H1 (cell line): Measurements from ENCODE around the gene VAV2. TPM values are rescaled to one million over a fixed set of nuclear protein-coding genes. Genes with fewer than 3 reads are reported as not detected.
A peak's percentile ranks its signal among the peaks of the same experiment; 100 is the strongest.

Experiments
- CTCF ChIA-PET: fragments of 300-600 bp; sonication (Branson Sonifier 250); formaldehyde crosslinking; loops from one replicate; lab custom pipeline; 2021; ENCODE audit not compliant: partially characterized antibody; lab: Charles Lee
- POLR2A ChIA-PET: fragments of 300-600 bp; sonication (Branson Sonifier 250); formaldehyde crosslinking; loops from one replicate; lab custom pipeline; 2021; ENCODE audit warnings: inconsistent platforms; ENCODE audit not compliant: partially characterized antibody; lab: Charles Lee
- DNase-seq, 2 experiments: peaks; one replicate each; pipeline versions ENCODE4 v3.0.0 to v3.0.0-alpha.2; 2010 to 2022; ENCODE audit warnings: low spot score in 2 of 2, low read depth in 1 of 2, mixed read lengths in 1 of 2
- FAIRE-seq: peaks from 2 replicates; lab custom pipeline; 2011; peaks lifted over from hg19 to GRCh38; lab: Jason Lieb, UNC
- H2AFZ ChIP-seq: 2 replicates; pipeline ENCODE4 v1.8.1; 2012; ENCODE audit warnings: low read length, inconsistent platforms
- H2AK5ac ChIP-seq: 2 replicates; pipeline ENCODE4 v1.6.1; 2013; ENCODE audit warnings: low read depth, low read length
- H2BK120ac ChIP-seq: replicated peaks from 2 replicates; pipeline ENCODE3; 2013; ENCODE audit warnings: low read depth, low read length, inconsistent platforms
- H2BK12ac ChIP-seq: 2 replicates; pipeline ENCODE4 v1.6.1; 2013; ENCODE audit warnings: low read depth, low read length
- H2BK15ac ChIP-seq: 2 replicates; pipeline ENCODE4 v1.6.1; 2013; ENCODE audit warnings: low read length
- H2BK20ac ChIP-seq: 2 replicates; pipeline ENCODE4 v1.6.1; 2013; ENCODE audit warnings: low read length
- H2BK5ac ChIP-seq: 2 replicates; pipeline ENCODE4 v1.6.1; 2013; ENCODE audit warnings: low read depth, low read length
- H3K14ac ChIP-seq: 2 replicates; pipeline ENCODE4 v1.6.1; 2013; ENCODE audit warnings: inconsistent platforms; ENCODE audit not compliant: insufficient read length
- H3K18ac ChIP-seq: 2 replicates; pipeline ENCODE4 v1.6.1; 2013; ENCODE audit warnings: low read length; ENCODE audit errors: extremely low read depth
- H3K23ac ChIP-seq: 2 replicates; pipeline ENCODE4 v1.6.1; 2013; ENCODE audit warnings: inconsistent platforms; ENCODE audit not compliant: insufficient read length
- H3K23me2 ChIP-seq: 2 replicates; pipeline ENCODE4 v1.6.1; 2013; ENCODE audit warnings: low read depth, low read length
- H3K27ac ChIP-seq: 2 replicates; pipeline ENCODE4 v1.6.1; 2011; ENCODE audit warnings: low read depth, low read length, inconsistent platforms
- H3K27me3 ChIP-seq, 4 experiments: replicated peaks in 1 of 4; 1 replicate in 1 of 4; 2 replicates in 3 of 4; pipeline versions ENCODE4 v1.6.1 to v1.8.1; 2011 to 2013; ENCODE audit warnings: low read length in 3 of 4, mild to moderate bottlenecking in 3 of 4, inconsistent platforms in 2 of 4, mixed read lengths in 2 of 4, moderate library complexity in 1 of 4; ENCODE audit not compliant: control insufficient read depth in 3 of 4, insufficient read depth in 3 of 4; ENCODE audit errors: extremely low read depth in 1 of 4
- H3K36me3 ChIP-seq, 4 experiments: 2 replicates each; pipeline versions ENCODE4 v1.6.1 to v1.8.1; 2011 to 2013; ENCODE audit warnings: mild to moderate bottlenecking in 4 of 4, low read length in 3 of 4, moderate library complexity in 2 of 4, control low read depth in 1 of 4, inconsistent platforms in 1 of 4; ENCODE audit not compliant: insufficient read depth in 4 of 4, control insufficient read depth in 2 of 4
- H3K4ac ChIP-seq: replicated peaks from 2 replicates; pipeline ENCODE3; 2013; ENCODE audit warnings: low read length, low read depth, mixed read lengths, inconsistent platforms; ENCODE audit not compliant: insufficient read length
- H3K4me1 ChIP-seq, 4 experiments: replicated peaks in 1 of 4; 1 replicate in 1 of 4; 2 replicates in 3 of 4; pipeline versions ENCODE4 v1.6.1 to v1.8.1; 2011 to 2013; ENCODE audit warnings: low read length in 3 of 4, inconsistent platforms in 2 of 4, mixed read lengths in 1 of 4; ENCODE audit not compliant: insufficient read depth in 4 of 4, control insufficient read depth in 3 of 4
- H3K4me2 ChIP-seq, 2 experiments: 2 replicates each; pipeline versions ENCODE4 v1.6.1 to v1.8.1; 2011 to 2013; ENCODE audit warnings: low read depth in 2 of 2, low read length in 2 of 2, control low read depth in 1 of 2, inconsistent platforms in 1 of 2, mild to moderate bottlenecking in 1 of 2; ENCODE audit not compliant: insufficient read depth in 1 of 2
- H3K4me3 ChIP-seq, 4 experiments: fragments of 200-600, 300-600 bp in 1 of 4; sonication (generic), shearing (Covaris generic), sonication (Bioruptor Twin) in 1 of 4; 2 replicates each; pipeline versions ENCODE4 v1.5.1 to v1.8.1; 2011 to 2016; ENCODE audit warnings: low read length in 4 of 4, low read depth in 3 of 4, control low read depth in 2 of 4, inconsistent platforms in 2 of 4, mild to moderate bottlenecking in 2 of 4, mixed read lengths in 1 of 4, moderate library complexity in 1 of 4; ENCODE audit not compliant: insufficient read depth in 2 of 4; ENCODE audit errors: extremely low read depth in 1 of 4
- H3K56ac ChIP-seq: replicated peaks from 2 replicates; pipeline ENCODE3; 2013; ENCODE audit warnings: low read depth, mild to moderate bottlenecking, mixed read lengths, low read length, inconsistent platforms; ENCODE audit not compliant: insufficient read length
- H3K79me1 ChIP-seq: 2 replicates; pipeline ENCODE4 v1.6.1; 2013; ENCODE audit warnings: low read depth, low read length, control low read depth
- H3K79me2 ChIP-seq, 2 experiments: 2 replicates each; pipeline versions ENCODE4 v1.6.1 to v1.8.1; 2012 to 2013; ENCODE audit warnings: low read length in 2 of 2, mild to moderate bottlenecking in 2 of 2, inconsistent platforms in 1 of 2; ENCODE audit not compliant: insufficient read depth in 2 of 2, control insufficient read depth in 1 of 2
- H3K9ac ChIP-seq, 4 experiments: replicated peaks in 1 of 4; 1 replicate in 1 of 4; 2 replicates in 3 of 4; pipeline versions ENCODE4 v1.6.1 to v1.8.1; 2011 to 2013; ENCODE audit warnings: low read depth in 3 of 4, low read length in 3 of 4, control low read depth in 2 of 4, mild to moderate bottlenecking in 2 of 4, moderate library complexity in 2 of 4, inconsistent platforms in 1 of 4; ENCODE audit errors: extremely low read depth in 1 of 4
- H3K9me3 ChIP-seq, 2 experiments: 2 replicates each; pipeline versions ENCODE4 v1.6.1 to v1.8.1; 2012 to 2013; ENCODE audit warnings: mild to moderate bottlenecking in 2 of 2, moderate library complexity in 2 of 2, control low read depth in 1 of 2, inconsistent platforms in 1 of 2, low read depth in 1 of 2, low read length in 1 of 2, mixed read lengths in 1 of 2; ENCODE audit not compliant: insufficient read depth in 2 of 2
- H4K20me1 ChIP-seq, 2 experiments: replicated peaks in 1 of 2; 2 replicates each; pipeline versions ENCODE3 to v1.8.1; 2011 to 2013; ENCODE audit warnings: inconsistent platforms in 2 of 2, low read length in 2 of 2, mild to moderate bottlenecking in 1 of 2; ENCODE audit not compliant: insufficient read depth in 2 of 2, control insufficient read depth in 1 of 2
- H4K5ac ChIP-seq: 2 replicates; pipeline ENCODE4 v1.6.1; 2013; ENCODE audit warnings: low read length, low read depth, mixed read lengths, inconsistent platforms; ENCODE audit not compliant: insufficient read length
- H4K8ac ChIP-seq: 2 replicates; pipeline ENCODE4 v1.8.0; 2013; ENCODE audit warnings: mild to moderate bottlenecking, moderate library complexity, low read length, inconsistent platforms; ENCODE audit not compliant: insufficient read depth; ENCODE audit errors: extremely low read depth
- H4K91ac ChIP-seq: replicated peaks from 2 replicates; pipeline ENCODE3; 2013; ENCODE audit warnings: low read length, mixed read lengths, inconsistent platforms; ENCODE audit not compliant: insufficient read length
- ASH2L ChIP-seq: fragments of 200-600, 300-600 bp; sonication (generic); IDR thresholded peaks from one replicate; pipeline ENCODE4 v1.7.1; 2017; ENCODE audit warnings: low read length
- CTCF ChIP-seq, 3 experiments: IDR thresholded peaks; 1 replicate in 2 of 3; 2 replicates in 1 of 3; pipeline versions ENCODE4 v1.5.1 to v1.6.1; 2011; ENCODE audit warnings: low read length in 3 of 3, mild to moderate bottlenecking in 3 of 3, inconsistent platforms in 2 of 3, low read depth in 1 of 3, moderate library complexity in 1 of 3; ENCODE audit not compliant: insufficient read depth in 1 of 3; ENCODE audit errors: control extremely low read depth in 1 of 3
- TEAD4 ChIP-seq: IDR thresholded peaks from 2 replicates; pipeline ENCODE4 v1.6.1; 2012; ENCODE audit warnings: low read depth, low read length, inconsistent platforms, mixed read lengths
- WGBS, 2 experiments: shearing (Covaris generic) in 1 of 2; methylation state at CpG; one replicate each; pipeline versions ENCODE4 v1.1.6 to v1.1.7; 2013 to 2015; ENCODE audit warnings: low lambda C conversion rate in 2 of 2, mixed read lengths in 2 of 2, inconsistent platforms in 1 of 2, low coverage in 1 of 2, missing lambda C conversion rate in 1 of 2; ENCODE audit not compliant: insufficient replicate concordance in 2 of 2, insufficient coverage in 1 of 2, insufficient read length in 1 of 2; ENCODE audit errors: extremely low coverage in 1 of 2, missing lambda C conversion rate in 1 of 2; 5-methylcytosine and 5-hydroxymethylcytosine counted together
- polyA plus RNA-seq, 7 experiments: library from polyadenylated mRNA; depleted of rRNA in 3 of 7; stranded (reverse) in 5 of 7; unstranded in 2 of 7; fragments of >200 nt in 5 of 7; fragments of 200-250 nt in 2 of 7; gene quantifications; 1 replicate in 5 of 7; 2 replicates in 1 of 7; 4 replicates in 1 of 7; pipeline versions ENCODE4 v1.2.1 to v1.2.3, GENCODE V29; 2011 to 2013; ENCODE audit warnings: missing spikeins in 2 of 7, mixed read lengths in 2 of 7
- total RNA-seq: library from RNA; stranded (reverse); fragmentation: NEBNext Ultra II Directional; extraction: Animal tissue kit (Norgen Biotek cat#: 25700); gene quantifications from 2 replicates; pipeline ENCODE4 v1.2.1, GENCODE V29; 2021

The VAV2 gene
- total and polyA plus RNA-seq, 2 of the 8 experiments (the other 6 are each of a cell fraction or from before 2014, with no cell fraction given), result 13.6 to 37.6 TPM

GRCh38 chr9:133735415-133735775 is 256.7 kb downstream of the VAV2 start:
- Histone ChIP-seq H2BK20ac (peak overlapping the region; percentile 95; the same call in 1 of the 2 replicates), H3K23me2 (peaks cover 2% of the 10 kb centered on the region; the same call in 1 of the 2 replicates), H4K91ac (peak overlapping the region; percentile 98), H3K79me2 (no peaks in the 10 kb centered on the region), H4K8ac (no peak overlapping the region), H2BK12ac (peak overlapping the region; percentile 84; the same call in 1 of the 2 replicates), H3K23ac (no peak overlapping the region), H3K14ac (no peak overlapping the region), H3K9ac (no peak overlapping the region), H3K4me1 (peaks cover 0 to 29% (median 23%) of the 10 kb centered on the region in 4 experiments; a peak in 6 of 7 replicates), H3K9me3 (no peaks in the 10 kb centered on the region), H3K18ac (peak overlapping the region; percentile 98), H2BK15ac (peak overlapping the region; percentile 65; the same call in 1 of the 2 replicates), H3K79me1 (no peaks in the 10 kb centered on the region), H3K27me3 (no peaks in the 10 kb centered on the region), H3K4ac (peak overlapping the region; percentile 33), H2BK5ac (peak overlapping the region; percentile 90; the same call in 1 of the 2 replicates), H4K20me1 (peaks cover 0 to 3% of the 10 kb centered on the region in 2 experiments), H2AFZ (peak overlapping the region; percentile 28; the same call in 1 of the 2 replicates), H4K5ac (peak overlapping the region; percentile 78), H3K4me2 (peak overlapping the region; percentile 63 to 67), H2AK5ac (no peak overlapping the region), H3K27ac (no peak overlapping the region), H3K36me3 (no peaks in the 10 kb centered on the region), H3K4me3 (0 out of 8 replicates have a peak overlapping the region, but pooled peaks of 1 of the 4 experiments have one; percentile 15), H2BK120ac (peak overlapping the region; percentile 97), H3K56ac (no peak overlapping the region)
- ChIA-PET CTCF (interaction anchor here (1.0 to 8.8 kb wide), 7 partner anchors 9 to 259 kb away, joined by 3 to 44 read pairs (median 5); no protein-coding TSS in a partner anchor), POLR2A (interaction anchor here (0.9 kb wide), 1 partner anchor 20 kb away, joined by 3 read pairs; no protein-coding TSS in a partner anchor)
- WGBS, 2 experiments, result 31% methylated on average over 10 of the region's 10 CpGs; no CpG with 5 or more reads in 1 of the 2 experiments
- no peak for DNase-seq
- peak in 1 of 3 experiments; percentile 8; a peak in 1 of 4 replicates for TF ChIP-seq CTCF (IDR thresholded peaks at IDR 0.05; ENCODE audit: control extremely low read depth in 1 of 3, insufficient read depth in 1 of 3, low read depth in 1 of 3, low read length in 3 of 3)
- no peak for TF ChIP-seq TEAD4
- TF ChIP-seq ASH2L, result peak; percentile 48
- no peak for FAIRE-seq
